ENCODE results near the gene COQ9. TPM values are rescaled to one million over a fixed set of nuclear protein-coding genes. Genes with fewer than 3 reads are reported as not detected.
A peak's percentile ranks its signal among the peaks of the same experiment; 100 is the strongest.
"Not testable (repeated sequence)": the region's sequence is repeated elsewhere in the genome, so short reads cannot be mapped to it uniquely, and the experiment has no call there.

COQ9 gene
- total RNA-seq, 2 donors from 2014 or later = 31.4 to 35.2 TPM

GRCh38 chr16:57489229-57489628 lies 42.0 kb downstream of the COQ9 start:
- Mint-ChIP-seq H3K4me1 (ENCODE audit: low read depth) (peaks cover 28% of the 10 kb centered on the region), H3K4me3 (no peak overlapping the region), H3K27me3 (ENCODE audit: low read depth) (no peaks in the 10 kb centered on the region), H3K27ac (no peak overlapping the region), H3K9me3 (no peaks in the 10 kb centered on the region), H3K36me3 (ENCODE audit: insufficient read depth in 2 of 2) (no peaks in the 10 kb centered on the region)
- no peak for ATAC-seq (replicated peaks in 1 of 2)
- DNase-seq = no peak

- no peak for DNase-seq
- H3K36me3 Mint-ChIP-seq (ENCODE audit: insufficient read depth in 2 of 2) = no peaks in the 10 kb centered on the region
- H3K27ac Mint-ChIP-seq = no peak overlapping the region
- no peak for ATAC-seq (replicated peaks in 1 of 2)
- H3K9me3 Mint-ChIP-seq = no peaks in the 10 kb centered on the region
- H3K4me3 Mint-ChIP-seq = no peak overlapping the region
- H3K4me1 Mint-ChIP-seq (ENCODE audit: low read depth) = no peaks in the 10 kb centered on the region
- no peaks in the 10 kb centered on the region for H3K27me3 Mint-ChIP-seq (ENCODE audit: low read depth)
Measured at GRCh38 chr16:57493767-57494166, 46.5 kb downstream of the COQ9 start.

GRCh38 chr16:57497121-57497520 lies 49.8 kb downstream of the COQ9 start:
- H3K36me3 Mint-ChIP-seq (ENCODE audit: insufficient read depth in 2 of 2) = no peaks in the 10 kb centered on the region
- no peak overlapping the region for H3K4me3 Mint-ChIP-seq

GRCh38 chr16:57498031-57498430 lies 50.8 kb downstream of the COQ9 start:
- Mint-ChIP-seq H3K36me3 (ENCODE audit: insufficient read depth in 2 of 2) (no peaks in the 10 kb centered on the region), H3K27me3 (ENCODE audit: low read depth) (no peaks in the 10 kb centered on the region), H3K27ac (no peak overlapping the region), H3K4me3 (no peak overlapping the region), H3K4me1 (ENCODE audit: low read depth) (peaks cover 11% of the 10 kb centered on the region), H3K9me3 (no peaks in the 10 kb centered on the region)
- ATAC-seq (replicated peaks in 1 of 2) (no peak), DNase-seq (no peak)

More at GRCh38 chr16:57497121-57497520, 49.8 kb downstream of the COQ9 start:
- Mint-ChIP-seq H3K27me3 (ENCODE audit: low read depth) (no peaks in the 10 kb centered on the region), H3K4me1 (ENCODE audit: low read depth) (peaks cover 11% of the 10 kb centered on the region), H3K27ac (no peak overlapping the region), H3K9me3 (no peaks in the 10 kb centered on the region)
- DNase-seq = no peak
- ATAC-seq (replicated peaks in 1 of 2) = no peak

- H3K4me3 Mint-ChIP-seq; H3K27ac Mint-ChIP-seq; ATAC-seq (replicated peaks in 1 of 2); H3K27me3 Mint-ChIP-seq (ENCODE audit: low read depth); H3K36me3 Mint-ChIP-seq (ENCODE audit: insufficient read depth in 2 of 2); DNase-seq; H3K9me3 Mint-ChIP-seq: not testable (repeated sequence)
- peaks cover 11% of the 10 kb centered on the region for H3K4me1 Mint-ChIP-seq (ENCODE audit: low read depth)
Measured at GRCh38 chr16:57499941-57500340, 52.7 kb downstream of the COQ9 start.

GRCh38 chr16:57500578-57501111 lies 53.4 kb downstream of the COQ9 start:
- peak; percentile 61 to 82 for ATAC-seq (replicated peaks in 1 of 2)
- peak in 1 of 2 donors; percentile 34 for DNase-seq
- Mint-ChIP-seq H3K36me3 (ENCODE audit: insufficient read depth in 2 of 2) (no peaks in the 10 kb centered on the region), H3K9me3 (no peaks in the 10 kb centered on the region), H3K4me1 (ENCODE audit: low read depth) (peaks cover 11% of the 10 kb centered on the region), H3K27me3 (ENCODE audit: low read depth) (no peaks in the 10 kb centered on the region), H3K4me3 (peak overlapping the region in 1 of 2 donors; percentile 18), H3K27ac (no peak overlapping the region)

GRCh38 chr16:57501492-57501891 lies 54.2 kb downstream of the COQ9 start:
- Mint-ChIP-seq H3K36me3 (ENCODE audit: insufficient read depth in 2 of 2) (no peaks in the 10 kb centered on the region), H3K9me3 (no peaks in the 10 kb centered on the region), H3K27ac (no peak overlapping the region), H3K27me3 (ENCODE audit: low read depth) (no peaks in the 10 kb centered on the region), H3K4me3 (no peak overlapping the region), H3K4me1 (ENCODE audit: low read depth) (peaks cover 11% of the 10 kb centered on the region)
- ATAC-seq (replicated peaks in 1 of 2) = no peak
- DNase-seq = no peak

- Mint-ChIP-seq H3K27me3 (ENCODE audit: low read depth) (no peaks in the 10 kb centered on the region), H3K27ac (no peak overlapping the region), H3K36me3 (ENCODE audit: insufficient read depth in 2 of 2) (no peaks in the 10 kb centered on the region), H3K4me1 (ENCODE audit: low read depth) (peaks cover 11% of the 10 kb centered on the region), H3K9me3 (no peaks in the 10 kb centered on the region), H3K4me3 (no peak overlapping the region)
- no peak for DNase-seq
- ATAC-seq (replicated peaks in 1 of 2) = no peak
Measured at GRCh38 chr16:57502048-57502775, 54.9 kb downstream of the COQ9 start.

GRCh38 chr16:57503366-57503765 lies 56.1 kb downstream of the COQ9 start:
- Mint-ChIP-seq H3K4me1 (ENCODE audit: low read depth) (peaks cover 11% of the 10 kb centered on the region), H3K36me3 (ENCODE audit: insufficient read depth in 2 of 2) (no peaks in the 10 kb centered on the region), H3K4me3 (no peak overlapping the region), H3K27me3 (ENCODE audit: low read depth) (no peaks in the 10 kb centered on the region), H3K27ac (peak overlapping the region; percentile 19), H3K9me3 (no peaks in the 10 kb centered on the region)
- DNase-seq = no peak
- no peak for ATAC-seq (replicated peaks in 1 of 2)

- Mint-ChIP-seq H3K36me3 (ENCODE audit: insufficient read depth in 2 of 2) (no peaks in the 10 kb centered on the region), H3K9me3 (no peaks in the 10 kb centered on the region), H3K27me3 (ENCODE audit: low read depth) (no peaks in the 10 kb centered on the region), H3K27ac (no peak overlapping the region), H3K4me3 (no peak overlapping the region), H3K4me1 (ENCODE audit: low read depth) (peaks cover 11% of the 10 kb centered on the region)
- no peak for DNase-seq
- no peak for ATAC-seq (replicated peaks in 1 of 2)
Measured at GRCh38 chr16:57504001-57504400, 56.7 kb downstream of the COQ9 start.

- Mint-ChIP-seq H3K4me3 (no peak overlapping the region), H3K9me3 (no peaks in the 10 kb centered on the region), H3K36me3 (ENCODE audit: insufficient read depth in 2 of 2) (no peaks in the 10 kb centered on the region), H3K27me3 (ENCODE audit: low read depth) (no peaks in the 10 kb centered on the region), H3K4me1 (ENCODE audit: low read depth) (peaks cover 11% of the 10 kb centered on the region), H3K27ac (no peak overlapping the region)
- DNase-seq = no peak
- no peak for ATAC-seq (replicated peaks in 1 of 2)
Measured at GRCh38 chr16:57504491-57504890, 57.2 kb downstream of the COQ9 start.

GRCh38 chr16:57505169-57505568 lies 57.9 kb downstream of the COQ9 start:
- Mint-ChIP-seq H3K36me3 (ENCODE audit: insufficient read depth in 2 of 2) (no peaks in the 10 kb centered on the region), H3K4me3 (no peak overlapping the region), H3K4me1 (ENCODE audit: low read depth) (peaks cover 11% of the 10 kb centered on the region), H3K9me3 (no peaks in the 10 kb centered on the region), H3K27me3 (ENCODE audit: low read depth) (no peaks in the 10 kb centered on the region), H3K27ac (no peak overlapping the region)
- ATAC-seq (replicated peaks in 1 of 2) = no peak
- DNase-seq = no peak

- Mint-ChIP-seq H3K27me3 (ENCODE audit: low read depth) (no peaks in the 10 kb centered on the region), H3K9me3 (no peaks in the 10 kb centered on the region), H3K36me3 (ENCODE audit: insufficient read depth in 2 of 2) (no peaks in the 10 kb centered on the region), H3K4me1 (ENCODE audit: low read depth) (no peaks in the 10 kb centered on the region), H3K27ac (no peak overlapping the region), H3K4me3 (no peak overlapping the region)
- ATAC-seq (replicated peaks in 1 of 2) = no peak
- no peak for DNase-seq
Measured at GRCh38 chr16:57507136-57508034, 60.1 kb downstream of the COQ9 start.

Measured in activated T-cell treated with anti-CD3 and anti-CD28 coated beads, Interleukin-2, amount 50 U/mL, for 72 hours (primary cell).